ENCODE data around the gene HIGD2A. TPM values are rescaled to one million over a fixed set of nuclear protein-coding genes. Genes with fewer than 3 reads are reported as not detected.
"Not testable (repeated sequence)": the region's sequence is repeated elsewhere in the genome, so short reads cannot be mapped to it uniquely, and the experiment has no call there.

Gene HIGD2A
- polyA plus RNA-seq, 1 donor = 89.8 TPM

GRCh38 chr5:176394096-176394495 lies 5.5 kb downstream of the HIGD2A start:
- no peak for DNase-seq

GRCh38 chr5:176394881-176395675 lies 6.5 kb downstream of the HIGD2A start:
- DNase-seq = no peak

GRCh38 chr5:176396330-176396729 lies 7.8 kb downstream of the HIGD2A start:
- no peak for DNase-seq

- DNase-seq = no peak
Measured at GRCh38 chr5:176397736-176398420, 9.3 kb downstream of the HIGD2A start.

- no peak for DNase-seq
Measured at GRCh38 chr5:176400382-176401156, 12.0 kb downstream of the HIGD2A start.

- DNase-seq = no peak
Measured at GRCh38 chr5:176401281-176402205, 13.0 kb downstream of the HIGD2A start.

GRCh38 chr5:176405656-176406435 lies 17.3 kb downstream of the HIGD2A start:
- DNase-seq = no peak

- DNase-seq = no peak
Measured at GRCh38 chr5:176406436-176407052, 18.0 kb downstream of the HIGD2A start.

GRCh38 chr5:176407456-176408251 lies 19.1 kb downstream of the HIGD2A start:
- no peak for DNase-seq

GRCh38 chr5:176408252-176408573 lies 19.7 kb downstream of the HIGD2A start:
- not testable (repeated sequence) for DNase-seq

GRCh38 chr5:176408590-176408989 lies 20.0 kb downstream of the HIGD2A start:
- no peak for DNase-seq

GRCh38 chr5:176409765-176410164 lies 21.2 kb downstream of the HIGD2A start:
- no peak for DNase-seq

GRCh38 chr5:176410486-176411180 lies 22.1 kb downstream of the HIGD2A start:
- no peak for DNase-seq

- no peak for DNase-seq
Measured at GRCh38 chr5:176412517-176413254, 24.1 kb downstream of the HIGD2A start.

GRCh38 chr5:176413255-176413565 lies 24.7 kb downstream of the HIGD2A start:
- no peak for DNase-seq

GRCh38 chr5:176413709-176414191 lies 25.2 kb downstream of the HIGD2A start:
- no peak for DNase-seq

- no peak for DNase-seq
Measured at GRCh38 chr5:176414704-176415103, 26.2 kb downstream of the HIGD2A start.

GRCh38 chr5:176415240-176415951 lies 26.8 kb downstream of the HIGD2A start:
- no peak for DNase-seq

All from left kidney (tissue), 2 donors.